Gastroesophageal sphincter (tissue), 4 donors: ENCODE results near the gene PRG3. TPM values are rescaled to one million over a fixed set of nuclear protein-coding genes. Genes with fewer than 3 reads are reported as not detected.

Experiments
- ATAC-seq: fragments of 150-250 bp; one replicate; pipeline ENCODE4 v1.9.1; 2016; ENCODE audit warnings: mild to moderate bottlenecking, moderate library complexity
- H3K27ac ChIP-seq, 4 donors: fragments of 200-600 bp; sonication (generic) in 3 of 4; 1 replicate in 3 of 4; 2 replicates in 1 of 4; pipeline ENCODE4 v1.5.1; 2016 to 2019
- H3K27me3 ChIP-seq: fragments of 200-600 bp; sonication (generic); one replicate; pipeline ENCODE4 v1.5.1; 2019
- H3K36me3 ChIP-seq, 2 donors: fragments of 200-600 bp; sonication (generic); one replicate each; pipeline ENCODE4 v1.5.1; 2019; ENCODE audit warnings: control low read depth in 1 of 2
- H3K4me1 ChIP-seq, 3 donors: fragments of 200-600 bp; sonication (generic); 1 replicate in 2 of 3; 2 replicates in 1 of 3; pipeline ENCODE4 v1.5.1; 2016 to 2019; ENCODE audit warnings: control low read depth in 2 of 3
- H3K4me3 ChIP-seq, 2 donors: fragments of 200-600 bp; sonication (generic); one replicate each; pipeline ENCODE4 v1.5.1; 2019; ENCODE audit warnings: mild to moderate bottlenecking in 1 of 2, moderate library complexity in 1 of 2
- H3K9me3 ChIP-seq, 3 donors: fragments of 200-600 bp; sonication (generic); one replicate each; pipeline ENCODE4 v1.5.1; 2017 to 2019; ENCODE audit warnings: control low read depth in 2 of 3
- EP300 ChIP-seq: sonication (generic); formaldehyde crosslinking; IDR thresholded peaks from one replicate; pipeline ENCODE4 v1.6.1; 2017; ENCODE audit warnings: antibody characterized with exemption, mild to moderate bottlenecking
- POLR2A ChIP-seq, 2 donors: fragments of 450-650 bp; IDR thresholded peaks; one replicate each; pipeline ENCODE4 v1.6.1; 2017; ENCODE audit warnings: antibody characterized with exemption in 2 of 2, mild to moderate bottlenecking in 2 of 2, moderate library complexity in 1 of 2
- POLR2AphosphoS5 ChIP-seq: sonication (generic); formaldehyde crosslinking; IDR thresholded peaks from one replicate; pipeline ENCODE4 v1.6.1; 2017; ENCODE audit warnings: antibody characterized with exemption
- WGBS, 2 donors: methylation state at CpG; one replicate each; pipeline ENCODE4 v1.1.5; 2018; ENCODE audit warnings: low coverage in 1 of 2; 5-methylcytosine and 5-hydroxymethylcytosine counted together
- total RNA-seq, 4 donors: library from RNA; depleted of rRNA; stranded (reverse); fragments of >200 nt; gene quantifications; one replicate each; pipeline ENCODE4 v1.1.0, GENCODE V29; 2016
- TF ChIP-seq, protein P1 (sequence below), 4 experiments: fragments of 200-600 bp in 2 of 4; fragments of 450-650 bp in 2 of 4; sonication (generic) in 1 of 4; IDR thresholded peaks; one replicate each; pipeline ENCODE4 v1.5.1; 2017 to 2019; ENCODE audit warnings: antibody characterized with exemption in 4 of 4, mild to moderate bottlenecking in 2 of 4, moderate library complexity in 2 of 4

The PRG3 gene
- total RNA-seq, 4 donors from 2014 or later: not detected

GRCh38 chr11:57370251-57370650 is 10.7 kb downstream of the PRG3 start:
- Histone ChIP-seq H3K36me3 (no peaks in the 10 kb centered on the region), H3K4me3 (no peak overlapping the region), H3K9me3 (no peaks in the 10 kb centered on the region), H3K4me1 (no peaks in the 10 kb centered on the region), H3K27me3 (peaks cover 21% of the 10 kb centered on the region), H3K27ac (no peak overlapping the region)
- ATAC-seq: no peak
- WGBS, 2 donors: 65 to 100% methylated on average over 4 of the region's 7 CpGs
- TF ChIP-seq, protein P1, sequence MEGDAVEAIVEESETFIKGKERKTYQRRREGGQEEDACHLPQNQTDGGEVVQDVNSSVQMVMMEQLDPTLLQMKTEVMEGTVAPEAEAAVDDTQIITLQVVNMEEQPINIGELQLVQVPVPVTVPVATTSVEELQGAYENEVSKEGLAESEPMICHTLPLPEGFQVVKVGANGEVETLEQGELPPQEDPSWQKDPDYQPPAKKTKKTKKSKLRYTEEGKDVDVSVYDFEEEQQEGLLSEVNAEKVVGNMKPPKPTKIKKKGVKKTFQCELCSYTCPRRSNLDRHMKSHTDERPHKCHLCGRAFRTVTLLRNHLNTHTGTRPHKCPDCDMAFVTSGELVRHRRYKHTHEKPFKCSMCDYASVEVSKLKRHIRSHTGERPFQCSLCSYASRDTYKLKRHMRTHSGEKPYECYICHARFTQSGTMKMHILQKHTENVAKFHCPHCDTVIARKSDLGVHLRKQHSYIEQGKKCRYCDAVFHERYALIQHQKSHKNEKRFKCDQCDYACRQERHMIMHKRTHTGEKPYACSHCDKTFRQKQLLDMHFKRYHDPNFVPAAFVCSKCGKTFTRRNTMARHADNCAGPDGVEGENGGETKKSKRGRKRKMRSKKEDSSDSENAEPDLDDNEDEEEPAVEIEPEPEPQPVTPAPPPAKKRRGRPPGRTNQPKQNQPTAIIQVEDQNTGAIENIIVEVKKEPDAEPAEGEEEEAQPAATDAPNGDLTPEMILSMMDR (IDR thresholded peaks at IDR 0.05): no peak
- TF ChIP-seq EP300 (no peak), POLR2AphosphoS5 (no peak), POLR2A (IDR thresholded peaks at IDR 0.05) (no peak)

DNA sequence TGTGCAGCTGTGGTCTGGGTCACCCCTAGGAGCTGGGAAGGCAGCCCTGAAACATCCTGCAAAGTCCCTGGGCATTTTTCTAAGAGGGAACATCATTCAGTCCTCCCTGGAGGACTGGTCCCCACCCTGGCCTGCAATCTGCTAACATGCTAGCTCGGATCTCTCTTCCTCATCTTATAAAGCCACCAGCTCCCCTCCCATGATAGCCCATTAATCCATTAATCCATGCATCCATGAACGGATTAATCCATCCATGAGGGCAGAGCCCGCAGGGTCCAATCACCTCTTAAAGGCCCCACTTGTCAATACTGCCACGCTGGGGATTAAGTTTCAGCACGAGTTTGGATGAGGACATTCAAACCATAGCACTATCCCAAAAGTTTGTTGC is 12.1 kb downstream of the PRG3 start:
- Histone ChIP-seq H3K4me3 (no peak overlapping the region), H3K36me3 (no peaks in the 10 kb centered on the region), H3K27me3 (peaks cover 23% of the 10 kb centered on the region), H3K4me1 (no peaks in the 10 kb centered on the region), H3K9me3 (no peaks in the 10 kb centered on the region), H3K27ac (no peak overlapping the region)
- TF ChIP-seq, protein P1 (IDR thresholded peaks at IDR 0.05): no peak
- no peak for TF ChIP-seq POLR2AphosphoS5
- TF ChIP-seq EP300: no peak
- no peak for TF ChIP-seq POLR2A (IDR thresholded peaks at IDR 0.05)
- ATAC-seq: no peak
- WGBS, 2 donors: 58 to 67% methylated on average over 1 to 5 of the region's 5 CpGs

GRCh38 chr11:57368106-57368844 is 12.7 kb downstream of the PRG3 start:
- Histone ChIP-seq H3K4me1 (no peaks in the 10 kb centered on the region), H3K9me3 (no peaks in the 10 kb centered on the region), H3K36me3 (no peaks in the 10 kb centered on the region), H3K4me3 (no peak overlapping the region), H3K27me3 (peaks cover 23% of the 10 kb centered on the region), H3K27ac (no peak overlapping the region)
- TF ChIP-seq POLR2A (IDR thresholded peaks at IDR 0.05): no peak
- no peak for TF ChIP-seq EP300
- TF ChIP-seq, protein P1 (IDR thresholded peaks at IDR 0.05): no peak
- no peak for TF ChIP-seq POLR2AphosphoS5
- WGBS, 2 donors: 75 to 83% methylated on average over 1 of the region's 19 CpGs
- ATAC-seq: no peak

DNA sequence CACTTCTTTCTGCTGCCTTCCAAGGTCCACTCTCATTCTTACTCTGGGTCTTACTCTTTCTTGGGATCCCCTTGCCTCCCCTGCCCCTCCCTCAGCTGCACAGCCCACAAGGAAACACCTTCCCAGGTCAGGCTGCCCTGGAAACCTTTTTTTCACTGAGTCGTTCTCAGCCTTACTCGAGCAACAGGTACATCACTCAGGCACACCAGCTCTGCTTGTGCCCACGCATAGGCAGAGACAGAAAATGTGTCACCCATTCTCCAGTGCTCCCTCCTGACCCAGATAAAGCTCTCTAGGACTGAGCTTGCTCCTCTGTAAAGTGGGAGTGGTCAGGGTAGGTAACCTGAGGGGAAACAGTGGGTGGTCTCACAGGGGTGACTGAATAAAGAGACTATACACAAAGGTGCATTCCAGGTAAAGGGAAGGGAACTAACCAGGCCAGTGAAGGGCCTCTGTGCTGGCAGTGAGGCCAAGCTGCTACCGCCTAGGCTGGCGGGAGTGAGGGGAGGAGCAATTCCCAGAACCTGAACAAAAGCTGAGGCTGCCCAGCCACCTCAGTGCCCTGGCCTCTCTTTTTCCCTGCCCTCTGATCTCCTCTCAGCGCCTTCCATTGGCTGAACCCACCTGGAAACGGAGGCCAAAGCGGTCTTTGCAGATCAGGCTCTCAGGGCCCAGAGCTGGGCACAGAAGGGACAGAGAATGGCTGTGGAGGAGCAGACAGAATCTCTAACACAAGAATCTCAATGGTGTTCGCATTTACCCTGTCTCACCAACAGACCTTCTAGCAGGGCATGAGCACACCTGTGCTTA is 15.9 kb downstream of the PRG3 start:
- WGBS, 2 donors: 49 to 58% methylated on average over 3 of the region's 9 CpGs
- no peak overlapping the region for H3K4me3 ChIP-seq
- peaks cover 23% of the 10 kb centered on the region for H3K27me3 ChIP-seq
- no peaks in the 10 kb centered on the region for H3K9me3 ChIP-seq
- no peak for TF ChIP-seq POLR2AphosphoS5
- H3K27ac ChIP-seq: no peak overlapping the region
- no peaks in the 10 kb centered on the region for H3K36me3 ChIP-seq
- no peak for ATAC-seq
- H3K4me1 ChIP-seq: no peaks in the 10 kb centered on the region

DNA sequence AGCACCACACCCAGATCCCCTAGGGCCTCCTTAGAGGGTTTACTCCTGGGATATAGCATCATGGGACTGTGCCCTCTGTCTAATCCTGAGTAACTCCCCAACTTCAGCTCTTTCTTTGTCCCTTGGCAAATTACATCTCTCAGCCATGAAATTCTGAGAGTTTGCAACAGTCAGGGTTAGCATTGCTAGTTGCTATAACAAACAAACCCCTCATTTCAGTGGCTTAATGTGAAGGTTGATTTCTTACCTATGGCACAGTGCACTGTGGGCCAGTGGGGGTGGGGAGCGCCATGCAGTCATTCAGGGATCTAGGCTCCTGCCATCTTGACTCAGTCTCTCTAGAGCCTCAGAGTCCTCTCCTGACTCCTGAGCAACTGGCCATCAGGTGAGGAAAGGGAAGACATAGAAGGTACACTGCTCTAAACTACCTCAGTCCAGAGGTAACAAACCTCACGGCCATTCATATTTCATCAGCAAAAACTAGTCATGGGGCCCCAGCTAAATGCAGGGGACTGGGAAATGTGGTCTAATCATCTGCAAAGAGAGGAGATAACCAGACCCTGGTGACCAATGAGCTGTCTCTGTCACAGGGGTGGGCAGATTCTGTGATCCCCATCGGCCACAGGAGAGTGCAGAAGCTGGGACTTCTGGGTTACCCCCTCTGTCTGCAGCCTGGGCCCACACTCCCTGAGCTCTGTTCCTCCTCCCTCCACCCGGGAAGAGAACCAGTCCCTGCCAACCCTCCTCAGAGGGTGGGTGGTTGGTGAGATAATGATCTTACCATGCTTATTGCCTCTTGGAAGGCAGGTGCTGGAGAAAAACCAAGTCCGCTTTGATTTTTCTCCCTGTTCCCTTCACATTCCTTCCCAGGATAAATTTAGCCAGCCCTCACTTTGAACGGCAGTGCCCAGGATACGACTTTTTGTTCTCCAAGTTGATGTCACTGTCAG is 17.5 kb downstream of the PRG3 start:
- H3K36me3 ChIP-seq: no peaks in the 10 kb centered on the region
- H3K27me3 ChIP-seq: peaks cover 14% of the 10 kb centered on the region
- H3K4me3 ChIP-seq: no peak overlapping the region
- no peaks in the 10 kb centered on the region for H3K9me3 ChIP-seq
- ATAC-seq: no peak
- H3K27ac ChIP-seq: no peak overlapping the region
- TF ChIP-seq POLR2A (IDR thresholded peaks at IDR 0.05): no peak
- TF ChIP-seq, protein P1 (IDR thresholded peaks at IDR 0.05): no peak
- no peak for TF ChIP-seq POLR2AphosphoS5
- WGBS, 2 donors: 61 to 70% methylated on average over 2 to 6 of the region's 7 CpGs
- H3K4me1 ChIP-seq: peaks cover 0 to 2% (median 0%) of the 10 kb centered on the region in 3 donors
